Nephron progenitor cell (in vitro differentiated cells): ENCODE data around the gene MYOZ3.
A peak's percentile ranks its signal among the peaks of the same experiment; 100 is the strongest.

Source experiments
- DNase-seq: peaks from one replicate; pipeline ENCODE4 v3.0.0; 2021
- H3K27ac Mint-ChIP-seq: 2 replicates; pipeline ENCODE4 v1.8.0; 2021; ENCODE audit warnings: mild to moderate bottlenecking, moderate library complexity, mixed read lengths
- H3K27me3 Mint-ChIP-seq: 2 replicates; pipeline ENCODE4 v1.8.0; 2021; ENCODE audit warnings: mild to moderate bottlenecking, low read depth, mixed read lengths; ENCODE audit not compliant: poor library complexity
- H3K36me3 Mint-ChIP-seq: 2 replicates; pipeline ENCODE4 v1.8.0; 2021; ENCODE audit warnings: low read depth, mixed read lengths
- H3K4me1 Mint-ChIP-seq: 2 replicates; pipeline ENCODE4 v1.8.0; 2021; ENCODE audit warnings: mixed read lengths
- H3K4me3 Mint-ChIP-seq: 2 replicates; pipeline ENCODE4 v1.8.0; 2021; ENCODE audit warnings: mild to moderate bottlenecking, moderate library complexity, mixed read lengths
- H3K9me3 Mint-ChIP-seq: 2 replicates; pipeline ENCODE4 v1.8.0; 2021; ENCODE audit warnings: mild to moderate bottlenecking, moderate library complexity, mixed read lengths
- TF ChIP-seq, protein P1 (sequence below): fragments of 200-600 bp; sonication (generic); IDR thresholded peaks from 2 replicates; pipeline ENCODE4 v1.5.0; 2021; ENCODE audit warnings: antibody characterized with exemption

Gene MYOZ3

DNA sequence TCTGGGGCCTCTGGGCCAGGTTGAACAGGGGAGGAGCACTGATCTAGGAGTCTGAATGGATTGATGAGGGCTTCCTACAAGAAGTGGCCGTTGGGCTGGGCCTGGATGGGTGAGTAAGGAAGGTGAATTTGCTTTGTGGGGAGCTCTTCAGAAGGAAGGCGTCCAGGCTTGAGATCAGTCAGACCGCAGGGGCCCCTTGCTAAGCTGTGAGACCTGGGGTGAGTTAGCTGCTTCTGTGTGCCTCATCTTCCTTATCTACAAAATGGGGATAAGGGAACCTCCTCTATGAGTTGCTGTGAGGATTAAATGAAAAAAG lies 21.7 kb upstream of the MYOZ3 start:
- no peak for DNase-seq
- Mint-ChIP-seq H3K9me3 (no peaks in the 10 kb centered on the region), H3K4me3 (no peak overlapping the region), H3K4me1 (peaks cover 70% of the 10 kb centered on the region), H3K27me3 (peaks cover 8% of the 10 kb centered on the region), H3K36me3 (no peaks in the 10 kb centered on the region), H3K27ac (peak overlapping the region; percentile 17)
- TF ChIP-seq, protein P1, sequence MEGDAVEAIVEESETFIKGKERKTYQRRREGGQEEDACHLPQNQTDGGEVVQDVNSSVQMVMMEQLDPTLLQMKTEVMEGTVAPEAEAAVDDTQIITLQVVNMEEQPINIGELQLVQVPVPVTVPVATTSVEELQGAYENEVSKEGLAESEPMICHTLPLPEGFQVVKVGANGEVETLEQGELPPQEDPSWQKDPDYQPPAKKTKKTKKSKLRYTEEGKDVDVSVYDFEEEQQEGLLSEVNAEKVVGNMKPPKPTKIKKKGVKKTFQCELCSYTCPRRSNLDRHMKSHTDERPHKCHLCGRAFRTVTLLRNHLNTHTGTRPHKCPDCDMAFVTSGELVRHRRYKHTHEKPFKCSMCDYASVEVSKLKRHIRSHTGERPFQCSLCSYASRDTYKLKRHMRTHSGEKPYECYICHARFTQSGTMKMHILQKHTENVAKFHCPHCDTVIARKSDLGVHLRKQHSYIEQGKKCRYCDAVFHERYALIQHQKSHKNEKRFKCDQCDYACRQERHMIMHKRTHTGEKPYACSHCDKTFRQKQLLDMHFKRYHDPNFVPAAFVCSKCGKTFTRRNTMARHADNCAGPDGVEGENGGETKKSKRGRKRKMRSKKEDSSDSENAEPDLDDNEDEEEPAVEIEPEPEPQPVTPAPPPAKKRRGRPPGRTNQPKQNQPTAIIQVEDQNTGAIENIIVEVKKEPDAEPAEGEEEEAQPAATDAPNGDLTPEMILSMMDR = no peak

DNA sequence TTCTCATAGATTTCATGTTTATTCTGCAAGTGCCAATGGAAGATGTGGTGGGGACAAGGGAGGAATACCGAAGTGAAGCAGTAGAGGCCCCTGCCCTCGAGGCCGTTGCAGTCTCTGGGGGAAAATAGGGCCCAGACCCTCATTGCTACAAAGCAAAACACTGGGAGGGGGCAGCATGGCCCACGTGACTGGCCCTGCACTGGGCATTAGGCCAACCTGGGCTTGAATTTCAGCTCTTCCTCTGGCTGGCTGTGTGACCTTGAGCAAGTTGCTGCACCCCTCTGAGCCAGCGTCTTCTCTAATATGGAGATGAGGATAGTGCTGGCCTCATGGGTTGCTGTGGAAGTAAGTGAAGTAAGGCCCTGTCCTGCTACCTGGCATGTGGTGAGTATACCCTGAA lies 21.3 kb upstream of the MYOZ3 start:
- Mint-ChIP-seq H3K4me3 (no peak overlapping the region), H3K4me1 (peaks cover 74% of the 10 kb centered on the region), H3K27ac (peak overlapping the region; percentile 36)

DNA sequence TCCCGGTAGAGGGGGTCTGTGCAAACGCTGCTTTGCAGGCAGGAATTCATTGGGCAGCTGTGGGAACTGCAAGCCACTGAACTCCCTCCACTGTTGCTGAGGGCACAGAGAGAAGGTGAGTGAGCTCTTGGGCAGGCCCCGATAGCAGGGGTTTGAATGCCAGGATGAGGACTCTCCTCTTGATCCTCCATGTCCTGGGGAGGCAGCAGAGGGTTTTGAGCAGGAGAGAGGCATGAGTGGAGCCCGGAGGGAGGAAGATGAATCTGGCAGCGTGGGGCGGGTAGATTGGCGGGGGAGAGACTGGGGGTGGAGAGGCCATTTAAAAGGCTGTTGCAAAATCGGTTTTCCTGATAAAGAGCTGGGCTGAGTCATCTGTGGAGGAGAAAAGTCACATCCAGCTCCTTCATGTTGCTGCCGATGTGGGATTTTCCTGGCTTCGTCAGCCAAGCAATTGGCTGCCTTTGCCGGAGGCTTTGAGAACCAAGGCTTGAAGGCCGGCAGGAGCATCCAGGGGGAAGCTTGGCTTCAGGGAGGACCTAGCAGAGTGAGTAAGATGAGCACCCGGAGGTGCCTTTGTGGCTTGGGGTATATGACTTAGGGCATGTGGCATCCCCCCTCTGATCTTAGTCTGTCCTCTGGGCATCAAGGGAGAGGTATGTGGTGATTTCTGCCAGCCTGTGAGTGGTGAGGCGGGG lies 20.6 kb upstream of the MYOZ3 start, which contains the start of gene SYNPO:
Gene SYNPO (plus strand): TSS at position 350 of the 695 bp plus-strand sequence. CDS start 7,616 bp downstream, outside the sequence.
- Mint-ChIP-seq H3K36me3 (no peaks in the 10 kb centered on the region), H3K4me1 (peaks cover 81% of the 10 kb centered on the region), H3K9me3 (no peaks in the 10 kb centered on the region), H3K4me3 (no peak within 1 kb of the TSS), H3K27ac (peak within 1 kb of the TSS; percentile 36), H3K27me3 (peaks cover 5% of the 10 kb centered on the region)
- DNase-seq = no peak
- TF ChIP-seq, protein P1 = no peak

More for the DNA sequence above, 21.3 kb upstream of the MYOZ3 start:
- DNase-seq = no peak
- TF ChIP-seq, protein P1 = no peak
- H3K27me3 Mint-ChIP-seq = peaks cover 8% of the 10 kb centered on the region
- H3K36me3 Mint-ChIP-seq = no peaks in the 10 kb centered on the region
- no peaks in the 10 kb centered on the region for H3K9me3 Mint-ChIP-seq

DNA sequence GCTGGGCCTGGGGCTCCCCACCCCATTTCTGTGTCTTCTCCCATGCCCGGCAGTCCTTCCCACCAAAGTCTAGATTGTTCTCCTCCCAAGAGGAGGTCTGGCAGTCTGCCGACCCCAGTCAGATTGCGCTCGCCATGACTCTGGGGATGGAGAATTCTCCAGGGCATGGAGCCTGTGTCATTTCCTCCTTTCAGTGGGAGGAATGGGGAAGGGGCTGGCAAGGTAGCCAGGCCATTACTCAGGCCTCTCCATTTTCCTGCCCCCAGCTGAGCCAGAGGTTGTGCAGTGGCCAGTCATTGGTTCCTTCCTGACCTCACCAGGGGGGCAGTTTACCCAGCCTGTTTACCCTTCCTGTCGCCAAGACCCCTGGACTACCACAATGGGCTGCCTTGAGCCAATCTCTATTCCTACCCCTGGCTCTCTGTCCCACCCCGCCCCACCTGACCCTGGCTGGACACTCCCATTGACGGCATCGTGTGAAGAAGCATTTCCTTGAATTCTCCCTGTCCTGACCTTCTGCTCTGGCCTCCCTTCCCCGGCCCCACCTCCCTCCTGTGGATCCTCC lies 20.0 kb upstream of the MYOZ3 start:
- TF ChIP-seq, protein P1 = no peak
- DNase-seq = no peak
- H3K4me3 Mint-ChIP-seq = no peak overlapping the region
- peaks cover 86% of the 10 kb centered on the region for H3K4me1 Mint-ChIP-seq
- peak overlapping the region; percentile 22 for H3K27ac Mint-ChIP-seq
- no peaks in the 10 kb centered on the region for H3K9me3 Mint-ChIP-seq
- H3K27me3 Mint-ChIP-seq = peaks cover 10% of the 10 kb centered on the region
- H3K36me3 Mint-ChIP-seq = no peaks in the 10 kb centered on the region

DNA sequence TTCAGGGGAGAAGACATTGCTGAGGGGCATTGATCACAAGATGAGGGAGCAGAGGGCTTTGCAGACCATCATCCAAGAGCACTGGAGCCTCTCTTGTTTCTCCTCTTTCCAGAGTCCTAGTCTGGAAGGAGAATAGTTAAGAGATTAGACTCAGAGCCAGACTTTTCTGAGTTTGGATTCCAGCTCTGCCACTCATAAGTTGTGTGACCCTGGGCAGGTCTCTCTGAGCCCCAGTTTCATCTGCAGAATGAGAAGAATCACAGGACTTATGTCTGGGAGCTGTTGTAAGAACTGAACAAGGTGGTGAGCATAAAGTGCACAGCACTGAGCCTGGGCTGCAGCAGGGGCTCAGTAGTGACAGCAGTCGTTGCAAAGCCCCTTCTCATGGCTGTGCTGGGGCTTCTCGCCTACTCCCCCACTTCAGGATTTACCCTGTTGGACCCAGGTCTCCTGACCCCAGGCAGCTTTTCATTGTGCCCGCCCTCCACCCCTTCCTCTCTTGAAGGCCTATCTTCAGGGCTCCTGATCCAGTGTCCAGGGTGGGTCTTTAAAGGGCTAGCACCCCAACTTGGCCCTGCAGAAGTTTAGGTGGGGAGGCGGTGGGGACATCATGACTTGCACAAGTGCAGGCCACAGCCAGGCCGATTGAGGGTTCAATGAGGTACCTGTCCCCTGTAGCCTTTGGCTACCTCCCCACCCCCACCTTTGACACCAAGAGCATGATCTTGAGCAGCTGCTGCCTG lies 19.1 kb upstream of the MYOZ3 start:
- Mint-ChIP-seq H3K27ac (peak overlapping the region; percentile 79), H3K9me3 (no peaks in the 10 kb centered on the region), H3K27me3 (peaks cover 10% of the 10 kb centered on the region), H3K4me3 (no peak overlapping the region), H3K4me1 (peaks cover 79% of the 10 kb centered on the region), H3K36me3 (no peaks in the 10 kb centered on the region)
- TF ChIP-seq, protein P1 = no peak
- no peak for DNase-seq
